ENCODE data around the gene OTOGL.

OTOGL gene

DNA sequence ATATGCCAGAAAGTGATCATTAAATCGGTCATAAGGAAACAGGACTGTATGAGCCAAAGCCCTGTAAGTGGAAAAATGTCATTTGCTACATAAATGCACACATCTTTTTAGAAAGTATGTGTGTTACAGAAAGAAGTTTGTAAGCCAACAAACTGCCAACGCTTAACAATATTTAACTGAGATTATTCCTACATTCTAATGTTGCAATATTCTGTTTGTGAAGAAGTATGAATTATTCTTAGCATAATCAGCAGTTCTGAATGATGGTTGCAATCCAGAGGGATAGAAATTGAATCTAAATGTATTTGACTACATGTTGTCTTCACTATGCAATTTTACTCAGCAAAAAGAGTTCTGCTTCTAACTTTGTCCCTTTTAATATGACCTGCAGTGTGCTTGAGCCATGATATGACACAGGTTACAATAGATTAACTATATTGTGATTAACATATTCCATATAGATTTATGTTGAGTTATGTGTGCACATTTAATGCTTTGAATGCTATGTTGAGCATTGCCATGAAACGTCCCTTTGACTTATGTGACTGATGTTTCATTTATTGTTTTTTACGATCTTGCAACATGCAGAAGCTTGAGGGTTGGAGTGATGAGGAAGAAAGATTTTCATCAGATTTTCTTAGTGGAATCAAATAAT is 277.9 kb downstream of the OTOGL start:
- no peak for DNase-seq

DNA sequence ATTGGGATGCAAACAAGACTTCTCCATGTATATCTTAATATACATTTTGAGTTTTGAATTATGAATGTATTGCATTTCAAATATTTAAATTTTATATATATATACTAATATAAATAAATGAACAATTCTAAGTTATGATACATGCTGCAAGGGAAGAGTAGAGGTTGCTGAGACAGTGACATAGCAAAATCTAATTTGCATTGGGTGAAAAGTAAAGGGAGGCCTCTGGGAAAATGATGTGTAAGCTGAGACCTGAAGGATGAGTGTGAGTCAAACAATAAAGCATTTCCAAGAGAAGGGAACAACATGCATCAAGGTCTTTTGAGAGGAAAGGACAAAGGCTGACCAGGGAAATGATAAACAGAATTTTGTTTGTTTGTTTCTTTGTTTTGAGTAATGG is 281.8 kb downstream of the OTOGL start:
- DNase-seq = no peak

DNA sequence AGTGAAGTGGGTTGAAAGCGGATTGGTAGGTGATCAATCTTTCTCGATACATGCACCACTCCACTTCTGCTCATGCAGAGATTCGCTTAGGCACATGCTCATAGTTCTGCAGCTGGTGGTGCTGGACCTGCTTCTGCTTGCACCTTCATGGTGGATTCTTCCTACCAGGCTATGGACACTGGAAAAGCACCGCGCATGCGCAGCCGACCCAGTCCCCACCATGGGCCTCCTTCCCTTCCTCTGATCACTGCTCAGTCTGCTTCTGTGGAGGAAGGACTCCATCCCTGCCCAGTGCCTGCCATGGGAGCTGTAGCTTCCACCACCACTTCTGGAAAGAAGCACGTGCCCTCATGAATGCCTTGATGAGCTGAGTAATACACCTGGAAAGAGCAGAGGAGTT is 282.9 kb downstream of the OTOGL start:
- no peak for DNase-seq

DNA sequence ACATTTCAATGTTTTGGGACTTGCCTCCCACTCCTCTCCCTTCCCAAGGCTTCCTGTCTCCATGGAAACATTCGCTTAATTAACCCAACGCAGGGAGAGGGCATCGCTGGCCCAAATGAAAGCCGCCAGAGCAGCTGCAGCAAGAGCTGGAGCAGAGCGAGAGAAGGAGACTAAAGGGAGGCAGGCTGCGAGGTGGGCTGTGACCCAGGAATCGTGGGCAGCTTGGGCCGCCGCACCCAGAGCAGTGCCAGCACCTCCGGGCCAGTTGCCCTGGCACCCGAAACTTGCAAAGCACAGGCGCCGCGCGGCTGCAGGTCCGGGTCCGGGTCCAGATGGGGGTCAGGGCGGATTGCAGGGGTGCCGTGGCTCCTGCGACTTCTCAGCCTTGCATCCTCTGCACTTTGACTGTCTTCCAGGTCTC is 301.2 kb downstream of the OTOGL start:
- DNase-seq = no peak

DNA sequence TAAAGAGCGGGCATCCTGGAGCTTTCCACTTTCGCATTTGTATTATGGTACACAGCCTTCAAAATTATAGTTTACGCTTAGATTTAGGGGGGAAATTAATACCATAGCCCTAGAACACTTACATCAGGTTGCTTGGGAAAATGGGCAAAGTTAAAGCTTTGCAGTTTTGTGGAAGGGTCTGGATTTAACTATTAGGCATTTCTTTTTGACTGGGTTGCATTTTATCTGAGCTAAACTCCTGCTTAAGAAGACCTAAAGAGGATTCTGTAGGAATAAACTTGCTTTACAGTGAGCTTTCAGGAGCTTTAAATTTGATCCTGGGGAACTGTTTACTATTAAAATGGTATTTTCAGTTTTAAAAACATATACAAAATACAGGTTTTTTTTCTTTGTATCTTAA is 301.9 kb downstream of the OTOGL start:
- DNase-seq = no peak

DNA sequence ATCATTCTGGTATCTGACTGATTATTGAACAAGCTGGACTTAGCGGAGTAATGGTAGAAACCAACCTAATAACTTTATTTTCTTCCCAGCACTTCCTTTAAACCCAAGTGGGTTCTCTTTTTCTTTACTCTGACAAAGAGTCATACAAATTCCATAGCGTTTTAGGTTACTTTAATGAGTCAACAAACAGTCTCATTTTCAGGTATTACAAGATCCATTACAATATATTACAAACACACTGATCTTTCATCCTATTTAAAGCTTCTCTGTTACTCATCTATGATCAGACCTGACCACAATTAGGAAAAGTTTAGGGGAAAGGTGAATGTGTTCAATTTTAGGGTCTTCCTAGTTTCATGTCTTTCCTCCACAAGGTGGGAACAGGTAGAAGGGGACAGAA is 305.3 kb downstream of the OTOGL start:
- DNase-seq = no peak

DNA sequence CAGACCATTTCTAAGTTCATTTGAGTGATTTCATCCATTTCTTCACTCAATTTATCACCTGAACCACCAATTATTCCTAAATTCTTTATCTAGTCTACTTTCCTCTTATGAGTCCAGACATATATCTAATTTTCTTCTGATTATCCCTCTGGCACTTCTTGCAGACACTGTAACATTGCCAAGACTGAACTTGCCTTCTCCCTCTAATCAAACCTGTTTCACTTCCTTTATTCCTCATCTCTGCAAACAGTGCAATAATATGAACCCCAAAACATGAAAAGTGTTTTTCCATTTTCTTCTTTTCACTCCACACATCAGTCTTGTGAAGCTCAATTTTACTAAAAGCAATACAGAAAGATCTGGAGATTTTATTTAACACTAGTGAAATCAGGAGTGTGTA is 306.9 kb downstream of the OTOGL start:
- no peak for DNase-seq

DNA sequence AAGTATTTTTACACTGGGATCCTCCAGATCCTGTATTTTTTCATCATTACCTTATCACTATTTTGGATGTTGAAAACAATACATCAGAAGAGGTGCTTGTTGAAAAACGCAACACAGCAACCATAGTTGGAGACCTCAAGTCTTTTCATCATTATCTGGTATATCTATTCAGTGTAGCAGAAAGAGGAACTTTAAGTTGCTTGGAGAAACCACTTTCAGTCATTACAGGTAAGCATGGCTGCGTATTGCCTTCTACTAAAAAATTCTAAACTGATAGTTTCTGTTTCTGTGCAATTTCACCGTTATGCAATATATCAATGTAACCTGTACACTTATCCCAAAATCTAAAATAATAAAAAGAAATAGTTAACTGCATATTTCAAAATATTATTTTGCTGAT is 312.4 kb downstream of the OTOGL start:
- DNase-seq = no peak

DNA sequence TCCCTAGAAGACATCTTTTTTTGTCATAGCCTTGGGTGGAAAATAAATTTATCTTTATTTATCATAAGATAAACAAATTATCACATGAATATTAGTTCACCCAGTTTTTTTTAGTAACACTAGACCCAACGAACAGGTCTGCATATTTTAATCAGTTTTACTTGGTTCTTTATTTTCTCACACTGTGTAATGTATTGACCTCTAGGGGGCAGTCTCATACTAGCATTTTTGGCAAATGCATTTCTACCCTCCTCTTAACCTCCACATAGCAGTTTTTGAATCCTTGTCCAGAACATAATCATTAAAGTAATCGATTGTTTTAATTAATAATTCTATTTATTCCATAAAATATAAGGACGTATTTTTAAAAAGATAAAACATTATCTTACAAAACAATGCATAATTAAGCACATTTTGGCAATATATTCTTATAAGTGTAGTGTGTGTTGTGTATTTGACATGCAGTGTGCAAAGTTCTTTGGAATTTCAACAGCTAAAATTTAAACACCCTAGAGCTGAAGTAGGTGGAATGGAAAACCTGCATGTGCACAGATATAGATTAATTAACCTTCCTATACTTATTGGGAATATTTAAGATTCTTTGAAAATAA is 313.1 kb downstream of the OTOGL start:
- DNase-seq = peak in 1 of 2 experiments; percentile 10

DNA sequence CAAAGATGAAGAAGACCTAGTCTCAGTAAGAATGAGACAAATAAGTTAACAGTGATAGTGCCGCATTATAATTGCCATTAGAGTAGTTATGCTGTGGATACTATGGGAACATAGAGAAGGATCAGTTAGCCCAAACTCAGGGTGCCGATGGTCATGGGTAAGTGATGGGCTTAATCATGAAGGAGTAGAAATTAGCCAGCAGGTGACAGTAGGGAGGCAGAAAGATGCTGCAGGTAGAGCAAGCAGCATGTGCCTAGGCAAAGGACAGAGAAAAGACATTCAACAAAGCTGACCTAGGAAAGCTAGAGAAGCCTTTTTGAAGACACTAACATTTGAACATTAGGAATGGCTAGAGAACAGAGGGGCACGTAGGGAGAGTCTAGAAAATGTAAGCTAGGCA is 314.1 kb downstream of the OTOGL start:
- no peak for DNase-seq

DNA sequence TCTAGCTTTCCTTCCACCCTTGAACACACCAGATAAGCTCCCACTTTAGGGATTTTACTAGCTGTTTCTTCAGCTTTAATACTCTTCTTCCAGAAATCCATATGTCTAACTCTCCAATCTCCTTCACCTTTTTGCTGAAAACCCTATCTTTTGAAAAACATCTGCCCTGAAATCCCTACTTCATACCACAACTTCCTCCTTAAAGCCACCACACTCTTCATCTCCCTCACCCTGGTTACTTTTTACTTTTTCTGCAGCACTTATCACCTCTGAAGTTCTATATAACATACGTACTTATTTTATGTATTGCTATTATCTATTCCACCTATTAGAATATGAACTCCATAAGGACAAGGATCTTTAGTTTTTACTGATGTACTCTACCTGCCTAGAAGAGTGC is 316.1 kb downstream of the OTOGL start:
- no peak for DNase-seq

DNA sequence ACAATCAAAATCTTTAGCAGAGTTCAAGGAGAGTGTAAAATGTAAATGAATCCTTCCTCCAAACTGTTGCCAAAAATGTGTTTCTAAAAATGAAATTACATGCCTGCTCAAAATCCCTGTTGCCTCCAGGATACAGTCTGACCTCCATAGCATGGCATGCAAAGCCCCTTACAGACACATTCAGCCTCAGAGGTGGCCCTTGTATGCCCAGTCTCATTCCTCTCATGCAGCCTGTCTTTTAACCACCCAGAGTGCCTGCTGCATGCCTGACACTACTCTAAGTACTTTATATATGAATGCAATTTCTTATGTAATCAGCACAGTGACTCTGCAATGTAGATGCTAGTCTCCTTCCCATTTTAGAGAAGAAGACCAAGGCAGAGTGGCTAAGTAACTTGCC is 320.3 kb downstream of the OTOGL start:
- DNase-seq = no peak

DNA sequence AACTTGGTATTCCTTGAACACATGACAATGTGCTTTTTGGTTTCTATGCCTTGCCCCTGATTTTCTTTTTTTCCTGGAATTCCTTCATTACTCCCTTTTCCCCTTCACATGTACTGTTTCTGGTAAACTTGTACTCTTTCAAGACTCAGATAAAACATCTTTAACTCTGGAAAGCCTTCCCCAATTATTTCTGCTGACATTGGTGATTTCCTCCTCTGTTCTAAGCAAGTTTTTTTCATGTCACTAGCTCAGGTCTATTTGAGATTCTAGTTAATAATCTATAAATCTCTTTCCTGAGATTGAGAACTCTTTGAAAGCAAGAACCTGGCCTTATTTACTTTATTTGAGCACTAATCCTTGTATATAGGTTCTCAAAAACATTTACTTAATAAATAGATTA is 320.7 kb downstream of the OTOGL start:
- no peak for DNase-seq

DNA sequence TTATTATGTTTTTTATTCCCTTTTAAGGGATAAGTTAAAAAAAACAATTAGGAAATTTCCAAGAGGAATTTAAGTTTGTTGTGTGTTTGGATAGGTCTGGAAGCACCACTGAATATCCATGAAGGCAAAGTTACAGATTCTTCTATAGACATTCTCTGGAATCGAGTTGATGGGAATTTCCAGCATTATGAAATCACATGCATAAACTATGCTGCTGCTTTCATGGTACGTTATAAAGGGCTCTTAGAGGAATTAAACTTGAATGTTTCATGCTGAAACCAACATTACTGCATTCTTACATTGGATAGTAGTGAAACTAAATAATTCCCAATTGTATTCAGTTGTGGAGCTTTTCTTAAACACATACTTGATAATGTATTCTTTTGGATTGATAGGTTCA is 323.2 kb downstream of the OTOGL start:
- DNase-seq = no peak

All from NCI-H1930 (cell line).